T-helper 2 cell treated with Interferon-gamma antibody and Interleukin-4, amounts not matched to agents 5 μg/mL and 100 μg/mL, for 36 hours (primary cell): ENCODE results near the gene SDR9C7.
"Not testable (repeated sequence)": the region's sequence is repeated elsewhere in the genome, so short reads cannot be mapped to it uniquely, and the experiment has no call there.

ENCODE experiments used
- DNase-seq: peaks from one replicate; pipeline ENCODE4 v3.0.0; 2021; ENCODE audit warnings: low spot score
- H3K27ac Mint-ChIP-seq: one replicate; pipeline ENCODE4 v1.8.0; 2021; ENCODE audit warnings: mild to moderate bottlenecking, mixed read lengths
- H3K27me3 Mint-ChIP-seq: one replicate; pipeline ENCODE4 v1.8.0; 2021; ENCODE audit warnings: low read depth, mixed read lengths
- H3K36me3 Mint-ChIP-seq: one replicate; pipeline ENCODE4 v1.8.0; 2021; ENCODE audit warnings: low read depth, mixed read lengths
- H3K4me1 Mint-ChIP-seq: one replicate; pipeline ENCODE4 v1.8.0; 2021; ENCODE audit warnings: low read depth, mixed read lengths
- H3K4me3 Mint-ChIP-seq: one replicate; pipeline ENCODE4 v1.8.0; 2022; ENCODE audit warnings: mild to moderate bottlenecking, moderate library complexity, mixed read lengths
- H3K9me3 Mint-ChIP-seq: one replicate; pipeline ENCODE4 v1.8.0; 2021; ENCODE audit warnings: mixed read lengths

Gene SDR9C7

DNA sequence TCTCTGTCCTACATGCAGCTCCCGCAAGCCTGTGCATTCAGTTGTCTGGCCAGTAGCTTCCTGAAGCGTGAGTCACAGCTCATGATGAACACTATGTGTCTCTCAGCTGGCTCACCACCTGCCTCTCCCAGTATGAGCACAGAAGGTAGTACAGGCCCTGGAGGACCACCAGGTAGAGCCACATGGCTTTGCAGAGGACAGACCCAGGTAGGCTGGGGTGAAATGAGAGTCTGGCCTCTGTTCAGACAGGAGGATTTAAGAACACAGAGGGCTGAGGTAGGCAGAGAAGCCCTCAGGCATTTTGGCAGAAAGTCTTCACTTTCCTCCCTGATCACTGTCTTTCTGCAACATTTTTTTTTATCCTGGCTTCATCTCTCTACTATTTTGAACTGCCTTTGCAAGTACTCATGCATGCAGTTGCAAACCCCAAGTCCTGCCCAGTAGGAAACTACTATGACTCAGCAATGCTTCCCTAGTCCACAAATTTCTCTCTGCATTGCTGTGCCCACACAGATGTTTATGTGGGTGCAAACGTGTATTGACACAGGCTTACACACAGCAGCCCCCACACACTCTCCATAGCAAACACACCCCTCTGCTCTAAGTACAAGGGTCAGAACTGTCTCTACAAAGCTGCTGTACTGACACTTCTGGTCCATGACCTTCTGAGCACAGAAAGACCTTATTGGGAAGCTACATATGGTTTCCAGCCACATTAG is 7.2 kb upstream of the SDR9C7 start:
- peaks cover 41% of the 10 kb centered on the region for H3K27me3 Mint-ChIP-seq
- H3K4me3 Mint-ChIP-seq = no peak overlapping the region
- no peaks in the 10 kb centered on the region for H3K9me3 Mint-ChIP-seq
- H3K4me1 Mint-ChIP-seq = peaks cover 6% of the 10 kb centered on the region
- DNase-seq = no peak
- H3K36me3 Mint-ChIP-seq = no peaks in the 10 kb centered on the region
- no peak overlapping the region for H3K27ac Mint-ChIP-seq

DNA sequence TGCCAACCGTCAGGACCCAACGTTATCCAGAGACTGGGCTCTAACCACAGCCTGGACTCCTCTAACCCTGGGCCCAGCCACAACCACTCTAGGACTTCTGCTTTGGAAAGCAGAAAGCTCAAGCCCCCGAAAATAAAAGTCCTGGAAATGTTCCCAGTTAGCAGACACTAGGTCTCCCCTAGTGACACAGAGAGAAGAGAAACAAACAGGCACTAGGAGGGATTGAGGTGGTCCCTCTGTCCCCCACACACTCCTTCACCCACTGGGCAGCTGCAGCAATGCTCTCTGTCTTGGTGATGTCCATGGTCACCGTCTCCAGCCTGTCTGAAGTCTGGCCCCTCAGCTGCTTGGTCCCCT is 6.7 kb upstream of the SDR9C7 start:
- DNase-seq, H3K36me3 Mint-ChIP-seq, H3K4me1 Mint-ChIP-seq, H3K4me3 Mint-ChIP-seq, H3K9me3 Mint-ChIP-seq, H3K27ac Mint-ChIP-seq: not testable (repeated sequence)
- H3K27me3 Mint-ChIP-seq = peaks cover 36% of the 10 kb centered on the region

DNA sequence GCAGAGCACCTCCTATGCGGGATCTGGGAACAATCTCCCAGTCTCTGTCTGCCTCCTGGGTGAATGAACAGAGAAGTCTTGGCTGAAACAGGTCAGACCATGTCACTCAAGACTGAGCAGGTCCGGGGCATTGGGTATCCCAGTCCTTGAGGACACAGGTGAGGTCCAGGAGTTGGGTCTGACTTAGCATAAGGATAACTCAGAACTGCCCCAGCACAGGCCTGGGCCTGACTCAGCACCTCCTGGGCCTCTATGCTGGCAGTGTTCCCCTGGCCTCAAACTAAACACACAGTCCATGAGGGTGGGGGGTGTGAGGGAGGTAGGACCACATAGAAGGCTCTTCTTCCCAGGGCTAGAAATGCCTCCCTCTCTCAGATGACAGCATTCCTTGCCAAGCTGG is 1.5 kb upstream of the SDR9C7 start:
- no peak overlapping the region for H3K4me3 Mint-ChIP-seq
- no peak for DNase-seq
- H3K27me3 Mint-ChIP-seq = peaks cover 9% of the 10 kb centered on the region
- H3K36me3 Mint-ChIP-seq = no peaks in the 10 kb centered on the region
- no peaks in the 10 kb centered on the region for H3K9me3 Mint-ChIP-seq
- H3K27ac Mint-ChIP-seq = no peak overlapping the region
- peaks cover 8% of the 10 kb centered on the region for H3K4me1 Mint-ChIP-seq

DNA sequence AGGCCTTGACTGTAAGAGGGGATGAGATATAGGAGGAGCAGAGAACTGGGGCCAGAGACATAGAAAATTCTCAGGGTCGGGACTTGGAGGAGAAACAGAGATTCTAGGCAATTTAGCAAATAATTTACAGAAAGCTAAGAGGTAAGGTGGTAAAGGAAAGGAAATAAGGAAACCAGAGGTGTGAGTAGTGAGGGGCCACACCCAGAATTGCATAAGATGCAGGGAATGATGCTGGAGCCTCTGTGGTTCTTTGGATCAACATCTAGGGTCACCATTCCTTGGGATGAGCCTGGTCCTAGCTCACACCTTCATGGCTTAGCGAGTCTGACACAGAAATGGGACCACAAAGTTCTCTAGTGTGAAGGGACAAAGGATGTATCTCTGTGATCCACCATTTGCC is 949 bp upstream of the SDR9C7 start:
- Mint-ChIP-seq H3K27ac (no peak overlapping the region), H3K4me1 (peaks cover 8% of the 10 kb centered on the region), H3K9me3 (no peaks in the 10 kb centered on the region), H3K4me3 (no peak overlapping the region), H3K36me3 (no peaks in the 10 kb centered on the region), H3K27me3 (peaks cover 9% of the 10 kb centered on the region)
- DNase-seq = no peak

DNA sequence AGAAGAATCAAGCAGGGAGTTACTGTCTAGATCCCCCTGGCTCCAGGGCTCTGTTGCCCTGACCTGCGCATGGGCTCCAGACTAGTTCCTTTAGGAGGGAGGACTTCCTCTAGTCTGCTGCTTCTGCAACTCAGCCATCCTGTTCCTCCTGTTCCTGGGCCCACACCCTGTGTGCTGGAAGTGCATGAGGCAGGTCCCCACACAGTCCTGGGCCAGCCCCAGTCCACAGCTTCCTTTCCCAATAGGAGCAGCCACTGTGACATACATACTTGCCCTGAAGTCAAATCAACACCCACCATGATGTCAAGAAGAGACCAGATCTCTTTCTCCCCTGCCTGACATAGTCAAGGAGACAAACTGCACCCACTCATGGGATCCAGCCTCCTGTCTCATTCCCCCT is 1.3 kb downstream of the SDR9C7 start:
- no peaks in the 10 kb centered on the region for H3K36me3 Mint-ChIP-seq
- no peak for DNase-seq
- H3K9me3 Mint-ChIP-seq = no peaks in the 10 kb centered on the region
- H3K4me1 Mint-ChIP-seq = peaks cover 11% of the 10 kb centered on the region
- no peak overlapping the region for H3K4me3 Mint-ChIP-seq
- no peak overlapping the region for H3K27ac Mint-ChIP-seq
- H3K27me3 Mint-ChIP-seq = peaks cover 9% of the 10 kb centered on the region

DNA sequence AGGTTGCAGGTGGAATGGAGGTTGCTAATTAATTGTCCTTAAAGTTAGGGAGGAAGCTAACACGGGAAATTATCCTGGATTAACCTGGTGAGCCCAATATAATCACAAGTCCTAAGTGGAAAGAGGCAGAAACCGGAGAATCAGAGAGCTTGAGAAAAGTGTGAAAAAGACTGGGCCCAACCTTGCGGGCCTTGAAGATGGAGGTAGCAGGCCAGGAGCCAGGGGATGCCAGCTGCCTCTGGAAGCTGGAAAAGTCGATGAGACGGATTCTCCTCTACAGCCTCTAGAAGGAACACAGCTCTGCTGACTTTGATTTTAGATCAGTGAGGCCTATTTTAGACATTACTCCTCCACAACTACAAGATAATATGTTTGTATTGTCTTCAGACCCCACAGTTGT is 2.1 kb downstream of the SDR9C7 start:
- Mint-ChIP-seq H3K36me3 (no peaks in the 10 kb centered on the region), H3K4me1 (peaks cover 11% of the 10 kb centered on the region), H3K27me3 (peaks cover 8% of the 10 kb centered on the region), H3K27ac (no peak overlapping the region), H3K9me3 (no peaks in the 10 kb centered on the region), H3K4me3 (no peak overlapping the region)
- no peak for DNase-seq

DNA sequence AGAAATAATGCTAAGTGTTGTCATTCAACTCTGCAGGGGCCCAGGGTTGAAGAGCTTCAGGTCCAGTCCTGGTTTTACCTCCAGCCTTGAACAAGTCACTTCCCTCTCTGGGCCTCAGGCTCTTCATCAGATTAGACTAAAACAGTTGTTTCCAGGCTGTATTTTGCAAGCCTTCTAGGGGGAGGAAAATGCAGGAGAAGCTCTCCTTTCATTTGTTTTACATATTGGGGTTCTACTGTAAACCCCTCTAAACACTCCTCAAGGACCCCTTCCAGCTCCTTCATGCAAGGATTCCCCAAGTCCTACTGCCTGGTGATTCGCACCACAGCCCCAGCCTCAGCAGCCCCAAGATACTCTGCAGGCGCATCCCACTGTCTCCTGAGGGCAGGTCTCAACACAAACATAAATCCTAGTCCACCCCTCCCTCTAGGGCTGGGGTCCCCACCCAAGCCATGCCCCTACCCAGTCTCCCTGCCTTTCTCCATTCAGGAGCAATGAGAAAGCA is 2.7 kb downstream of the SDR9C7 start:
- Mint-ChIP-seq H3K36me3 (no peaks in the 10 kb centered on the region), H3K27me3 (peaks cover 14% of the 10 kb centered on the region), H3K4me1 (peaks cover 11% of the 10 kb centered on the region), H3K9me3 (no peaks in the 10 kb centered on the region), H3K27ac (peak overlapping the region; percentile 13), H3K4me3 (no peak overlapping the region)
- no peak for DNase-seq

DNA sequence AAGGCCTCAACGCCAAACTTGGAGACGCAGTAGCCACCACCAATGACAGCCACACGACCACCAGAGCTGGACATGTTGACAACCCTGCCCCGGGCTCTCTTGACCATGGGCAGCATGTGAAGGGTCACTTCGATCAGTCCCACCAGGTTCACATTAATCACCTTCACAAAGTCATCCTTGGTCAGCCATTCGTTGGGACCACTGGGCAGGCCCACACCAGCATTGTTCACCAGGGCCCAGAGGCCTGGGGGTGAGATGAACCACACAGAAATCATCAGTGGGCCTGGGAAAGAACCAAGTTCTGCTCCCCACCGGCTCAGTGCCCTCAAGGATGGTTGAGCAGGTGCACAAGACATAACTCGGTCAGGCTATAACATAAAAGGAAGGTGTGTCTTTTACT is 4.0 kb downstream of the SDR9C7 start:
- peaks cover 14% of the 10 kb centered on the region for H3K27me3 Mint-ChIP-seq
- H3K27ac Mint-ChIP-seq = no peak overlapping the region
- H3K4me3 Mint-ChIP-seq = no peak overlapping the region
- DNase-seq = no peak
- H3K9me3 Mint-ChIP-seq = no peaks in the 10 kb centered on the region
- no peaks in the 10 kb centered on the region for H3K36me3 Mint-ChIP-seq
- H3K4me1 Mint-ChIP-seq = peaks cover 11% of the 10 kb centered on the region

DNA sequence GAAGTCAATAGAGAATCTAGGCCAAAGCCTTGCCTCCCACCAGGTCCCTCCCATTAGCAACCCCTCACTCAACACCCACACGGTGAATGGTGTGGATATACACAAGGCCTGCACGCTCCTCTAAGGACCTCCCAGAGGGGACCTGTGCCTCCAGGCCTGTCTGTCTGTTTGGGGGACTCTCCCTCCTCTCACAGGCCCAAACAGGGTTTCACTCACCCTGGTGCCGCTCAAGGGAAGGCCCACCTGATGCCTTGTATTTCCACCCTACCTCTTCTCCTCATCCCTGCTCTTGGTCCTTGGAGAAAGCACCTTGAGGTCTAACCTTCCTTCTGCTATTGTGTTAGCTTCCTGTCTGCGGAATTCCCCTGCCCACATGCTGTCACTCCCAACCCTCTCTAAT is 4.4 kb downstream of the SDR9C7 start:
- Mint-ChIP-seq H3K9me3 (no peaks in the 10 kb centered on the region), H3K36me3 (no peaks in the 10 kb centered on the region), H3K4me1 (peaks cover 8% of the 10 kb centered on the region), H3K27ac (no peak overlapping the region), H3K27me3 (peaks cover 12% of the 10 kb centered on the region), H3K4me3 (no peak overlapping the region)
- DNase-seq = no peak

DNA sequence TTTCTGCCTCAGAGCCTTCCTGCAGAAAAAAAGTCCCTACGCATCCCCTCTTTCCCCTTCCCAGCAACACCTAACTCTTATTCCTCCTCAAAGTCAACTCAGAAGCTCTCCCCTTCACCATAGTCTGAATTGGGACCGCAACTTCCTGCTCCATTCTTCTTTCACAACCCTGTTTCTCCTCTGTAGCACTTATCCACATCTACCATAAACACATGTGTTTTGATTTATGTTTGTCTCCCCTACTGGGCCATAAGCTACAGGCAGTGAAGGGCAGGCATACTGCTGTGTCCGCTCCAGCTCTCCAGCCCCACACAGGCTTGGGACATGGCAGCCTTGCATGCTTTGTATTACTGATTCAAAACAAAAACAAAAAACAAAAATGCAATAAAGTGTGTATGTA is 5.9 kb downstream of the SDR9C7 start:
- Mint-ChIP-seq H3K9me3 (no peaks in the 10 kb centered on the region), H3K4me1 (peaks cover 8% of the 10 kb centered on the region), H3K27ac (no peak overlapping the region), H3K4me3 (no peak overlapping the region), H3K36me3 (no peaks in the 10 kb centered on the region), H3K27me3 (peaks cover 12% of the 10 kb centered on the region)
- no peak for DNase-seq

DNA sequence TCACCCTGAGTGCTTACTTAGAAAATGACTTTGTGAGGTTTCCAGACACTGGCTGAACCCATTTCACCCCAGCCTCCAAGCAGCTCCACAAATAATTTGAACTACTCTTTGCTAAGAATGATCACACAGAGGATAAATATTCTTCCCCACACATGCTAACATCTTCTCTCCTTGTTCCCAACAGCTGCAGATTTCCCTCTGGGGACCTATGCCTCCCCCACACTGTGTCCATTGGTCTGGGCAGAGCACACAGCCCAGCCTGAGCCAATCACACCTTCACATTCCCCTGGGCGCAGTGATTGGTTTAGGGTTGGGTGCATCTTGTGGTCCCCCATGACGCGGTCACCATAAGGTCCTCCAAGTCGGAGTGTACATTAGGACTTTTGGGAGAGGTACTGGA is 6.9 kb downstream of the SDR9C7 start:
- Mint-ChIP-seq H3K4me3 (no peak overlapping the region), H3K9me3 (no peaks in the 10 kb centered on the region), H3K27ac (no peak overlapping the region), H3K4me1 (peaks cover 8% of the 10 kb centered on the region), H3K27me3 (peaks cover 12% of the 10 kb centered on the region), H3K36me3 (no peaks in the 10 kb centered on the region)
- DNase-seq = no peak

DNA sequence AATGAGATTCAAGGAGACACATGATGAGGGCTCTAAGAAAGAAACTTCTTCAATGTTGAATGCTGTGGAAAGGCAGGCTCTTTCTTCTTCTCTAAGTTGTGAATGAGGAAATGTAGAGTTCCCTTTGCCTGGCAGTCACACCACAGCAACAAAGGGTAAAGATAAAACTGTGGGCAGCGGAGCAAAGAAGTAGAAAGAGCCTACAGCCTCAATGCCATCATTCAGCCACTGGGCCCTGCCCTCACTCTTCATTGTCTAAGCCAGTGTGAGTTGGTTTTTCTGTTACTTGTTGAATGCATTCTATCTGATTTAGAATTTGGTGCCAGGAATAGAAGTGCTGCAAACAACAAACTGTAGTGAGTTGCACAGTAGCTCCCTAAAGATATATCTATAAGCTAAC is 12.2 kb downstream of the SDR9C7 start:
- no peaks in the 10 kb centered on the region for H3K36me3 Mint-ChIP-seq
- H3K4me3 Mint-ChIP-seq = no peak overlapping the region
- no peak overlapping the region for H3K27ac Mint-ChIP-seq
- no peaks in the 10 kb centered on the region for H3K4me1 Mint-ChIP-seq
- DNase-seq = no peak
- peaks cover 7% of the 10 kb centered on the region for H3K9me3 Mint-ChIP-seq
- peaks cover 4% of the 10 kb centered on the region for H3K27me3 Mint-ChIP-seq

DNA sequence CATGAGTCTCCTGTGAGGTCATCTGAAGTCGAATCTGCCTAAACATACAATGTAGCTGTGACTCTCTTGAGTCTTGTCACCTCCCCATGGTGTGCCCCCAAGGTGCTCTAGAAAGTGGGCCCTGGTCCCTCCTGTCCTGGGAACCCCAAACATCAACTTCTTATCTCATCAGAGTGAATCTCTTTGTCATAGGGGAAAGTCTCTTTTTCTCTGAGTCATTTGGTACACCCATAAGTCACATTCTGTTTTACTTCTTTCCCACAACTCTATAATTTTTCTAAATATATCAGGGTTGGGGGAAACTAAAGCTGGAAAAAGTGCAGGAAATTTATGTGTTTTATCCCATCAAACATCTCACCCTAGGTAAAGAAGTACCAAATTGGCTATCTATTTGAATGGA is 12.9 kb downstream of the SDR9C7 start:
- Mint-ChIP-seq H3K4me1 (no peaks in the 10 kb centered on the region), H3K36me3 (no peaks in the 10 kb centered on the region), H3K27me3 (no peaks in the 10 kb centered on the region), H3K4me3 (no peak overlapping the region), H3K9me3 (peaks cover 7% of the 10 kb centered on the region), H3K27ac (no peak overlapping the region)
- DNase-seq = no peak

DNA sequence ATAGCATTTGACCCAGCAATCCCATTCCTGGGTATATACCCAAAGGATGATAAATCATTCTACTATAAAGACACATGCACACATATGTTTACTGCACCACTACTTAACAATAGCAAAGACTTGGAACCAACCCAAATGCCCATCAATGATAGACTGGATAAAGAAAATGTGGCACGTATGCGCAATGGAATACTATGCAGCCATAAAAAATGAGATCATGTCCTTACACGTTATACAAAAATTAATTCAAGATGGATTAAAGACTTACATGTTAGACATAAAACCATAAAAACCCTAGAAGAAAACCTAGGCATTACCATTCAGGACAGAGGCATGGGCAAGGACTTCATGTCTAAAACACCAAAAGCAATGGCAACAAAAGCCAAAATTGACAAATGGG is 16.1 kb downstream of the SDR9C7 start:
- not testable (repeated sequence) for DNase-seq, H3K27me3 Mint-ChIP-seq, H3K4me1 Mint-ChIP-seq, H3K27ac Mint-ChIP-seq, H3K36me3 Mint-ChIP-seq, H3K4me3 Mint-ChIP-seq, H3K9me3 Mint-ChIP-seq

DNA sequence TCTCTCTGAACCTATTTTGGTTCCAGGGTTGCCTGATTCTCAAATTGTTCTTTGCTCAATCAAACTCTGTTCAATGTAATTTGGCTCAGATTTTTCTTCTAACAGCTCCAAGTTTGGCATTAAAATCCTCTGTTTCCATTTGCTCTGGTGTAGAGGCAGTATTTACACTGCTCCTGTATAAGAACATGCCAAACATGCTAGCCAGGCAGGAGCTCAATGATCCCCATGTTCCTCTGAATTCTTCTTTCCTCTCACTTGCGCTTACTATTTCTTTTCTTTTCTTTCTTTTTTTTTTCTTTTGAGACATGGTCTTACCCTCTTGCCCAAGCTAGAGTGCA is 17.2 kb downstream of the SDR9C7 start:
- Mint-ChIP-seq H3K27ac (no peak overlapping the region), H3K36me3 (no peaks in the 10 kb centered on the region), H3K4me1 (no peaks in the 10 kb centered on the region), H3K4me3 (no peak overlapping the region), H3K27me3 (no peaks in the 10 kb centered on the region), H3K9me3 (peaks cover 7% of the 10 kb centered on the region)
- no peak for DNase-seq
